Kidney tubule cell (primary cell): Measurements from ENCODE around the gene DYNC2I2.
"Not testable (repeated sequence)": the region's sequence is repeated elsewhere in the genome, so short reads cannot be mapped to it uniquely, and the experiment has no call there.

ENCODE experiments used
- DNase-seq: peaks from one replicate; pipeline ENCODE4 v3.0.0-alpha.2; 2018; ENCODE audit warnings: low spot score

The DYNC2I2 gene

DNA sequence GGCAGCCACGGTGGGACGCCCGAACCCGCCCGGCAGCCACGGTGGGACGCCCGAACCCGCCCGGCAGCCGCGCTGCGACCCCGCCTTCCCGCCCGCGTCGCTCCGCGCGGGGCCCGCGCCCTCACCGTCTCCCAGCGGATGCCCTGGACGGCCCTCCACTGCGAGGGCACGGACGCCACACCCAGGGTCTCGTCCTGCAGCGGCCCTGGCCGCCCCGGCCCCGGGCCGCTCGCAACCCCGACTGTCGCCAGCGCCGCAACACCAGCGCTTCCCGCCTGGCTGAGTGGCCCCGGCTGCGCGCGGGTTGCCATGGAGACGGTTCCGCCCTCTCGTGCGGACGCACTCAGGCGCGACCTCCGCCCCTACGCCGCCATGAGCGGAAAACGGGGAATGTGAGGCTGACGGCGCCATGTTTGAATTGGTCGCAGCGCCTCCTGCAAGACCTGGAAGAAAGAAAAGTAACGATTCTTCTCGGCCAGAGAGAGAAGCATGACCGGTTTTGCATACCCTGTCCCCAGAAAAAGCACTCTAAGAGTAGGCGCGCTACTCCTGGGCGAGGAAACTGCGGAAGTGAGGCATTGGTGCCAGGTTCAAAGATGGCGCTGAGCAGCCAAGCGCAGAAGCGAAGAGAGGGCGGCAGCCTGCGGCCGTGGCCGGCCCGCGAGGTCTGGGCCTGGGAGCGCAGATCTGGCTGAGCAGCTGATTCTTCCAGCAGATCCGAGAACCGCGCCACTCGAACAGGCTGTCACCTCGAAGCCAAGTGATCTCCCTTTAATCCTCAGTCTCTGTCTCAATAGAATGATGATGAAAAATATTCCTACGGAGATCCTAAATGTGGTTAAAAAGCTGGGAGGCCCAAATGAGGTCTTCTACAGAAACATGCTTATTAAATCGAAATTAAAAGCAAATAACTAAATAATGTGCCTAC is at the start of gene DYNC2I2:
TSS of gene DYNC2I2 (minus strand) at position 432 of the 928 bp plus-strand sequence. CDS start at position 311, 121 bp downstream.
- DNase-seq = peak; percentile 85

GRCh38 chr9:128706045-128706444 is 49.4 kb upstream of the DYNC2I2 start:
- DNase-seq = no peak

- no peak for DNase-seq
These were observed 48.7 kb upstream of the DYNC2I2 start for GRCh38 chr9:128705051-128705965.

DNA sequence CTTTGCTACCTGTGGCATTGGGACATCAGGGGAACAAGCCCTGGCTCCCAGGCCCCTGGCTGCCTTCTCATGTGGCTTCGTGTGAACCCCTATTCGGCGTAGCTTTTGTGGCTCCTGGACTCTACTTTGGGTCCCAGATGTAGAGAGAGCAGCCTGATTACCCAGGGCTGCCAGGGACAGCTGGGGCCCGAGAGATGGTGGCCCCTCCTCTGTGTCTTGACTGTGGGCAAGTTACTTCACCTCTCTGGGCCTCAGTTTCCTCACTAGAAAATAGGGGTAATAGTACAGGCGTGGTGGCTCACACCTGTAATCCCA is 47.7 kb upstream of the DYNC2I2 start:
- DNase-seq = no peak

- DNase-seq = no peak
These were observed 47.1 kb upstream of the DYNC2I2 start for GRCh38 chr9:128703616-128704355.

DNA sequence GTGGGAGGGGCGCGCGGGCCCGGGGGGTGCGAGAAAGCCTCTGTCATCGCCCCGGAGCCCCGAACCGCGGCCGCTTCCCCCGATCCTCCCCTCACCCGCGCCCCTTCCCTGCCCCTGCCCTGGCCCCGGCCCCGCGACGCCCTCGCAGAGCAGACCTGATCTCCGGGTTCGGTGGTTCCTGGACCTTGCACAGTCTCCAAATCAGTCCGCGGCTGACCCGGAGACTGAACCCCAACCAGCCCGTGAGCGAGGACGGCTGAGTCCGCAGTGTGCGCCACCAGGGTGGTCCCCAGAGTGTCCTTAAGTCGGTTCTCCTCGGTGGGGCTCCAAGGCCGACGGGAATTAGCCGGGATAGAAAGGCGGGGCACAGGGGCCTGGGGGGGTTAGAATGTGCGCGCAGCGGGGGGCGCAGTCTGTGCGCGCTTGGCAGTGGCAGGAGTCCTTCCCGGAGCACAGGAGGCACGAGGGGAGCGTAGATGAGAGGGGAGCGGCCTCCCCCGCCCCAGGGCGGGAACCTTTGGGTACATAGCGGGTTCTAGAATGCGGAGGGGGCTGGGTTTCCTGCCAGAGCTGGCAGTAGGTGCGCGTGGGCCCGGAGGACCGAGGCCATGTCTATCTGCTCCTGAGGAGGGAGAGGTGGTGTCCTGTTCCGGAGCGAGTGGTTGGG is 46.4 kb upstream of the DYNC2I2 start:
- peak; percentile 29 for DNase-seq

DNA sequence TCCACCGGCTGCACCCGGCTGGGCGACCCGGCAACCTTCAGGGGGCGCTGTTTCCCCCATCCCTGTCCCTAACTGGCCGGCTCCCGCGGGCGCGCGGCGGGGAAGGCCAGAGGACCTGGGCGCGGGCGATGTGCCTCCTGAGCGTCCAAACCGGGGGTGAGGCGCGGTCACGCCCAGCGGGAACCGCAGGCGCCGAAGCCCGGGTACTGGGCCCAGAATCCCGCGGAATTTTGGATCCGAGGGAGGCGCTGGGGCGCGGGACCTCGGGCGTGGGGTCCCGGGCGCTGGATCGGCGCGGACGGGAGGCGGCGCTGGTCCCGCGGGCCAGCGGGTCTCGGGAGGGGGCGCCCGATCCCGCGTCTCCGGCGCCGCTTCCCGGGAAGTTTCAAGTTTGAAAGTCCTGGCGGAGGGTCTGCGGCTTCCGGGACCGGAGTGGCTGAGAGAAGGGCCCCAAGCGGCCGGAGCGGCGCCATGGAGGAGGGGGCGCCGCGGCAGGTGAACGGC is 45.9 kb upstream of the DYNC2I2 start, which contains the start of gene PKN3:
TSS of gene PKN3 (plus strand) at position 59 of the 504 bp plus-strand sequence. CDS start at position 472, 413 bp downstream.
- DNase-seq = peak; percentile 86

- peak; percentile 51 for DNase-seq
These were observed 44.7 kb upstream of the DYNC2I2 start for GRCh38 chr9:128701227-128701854.

DNA sequence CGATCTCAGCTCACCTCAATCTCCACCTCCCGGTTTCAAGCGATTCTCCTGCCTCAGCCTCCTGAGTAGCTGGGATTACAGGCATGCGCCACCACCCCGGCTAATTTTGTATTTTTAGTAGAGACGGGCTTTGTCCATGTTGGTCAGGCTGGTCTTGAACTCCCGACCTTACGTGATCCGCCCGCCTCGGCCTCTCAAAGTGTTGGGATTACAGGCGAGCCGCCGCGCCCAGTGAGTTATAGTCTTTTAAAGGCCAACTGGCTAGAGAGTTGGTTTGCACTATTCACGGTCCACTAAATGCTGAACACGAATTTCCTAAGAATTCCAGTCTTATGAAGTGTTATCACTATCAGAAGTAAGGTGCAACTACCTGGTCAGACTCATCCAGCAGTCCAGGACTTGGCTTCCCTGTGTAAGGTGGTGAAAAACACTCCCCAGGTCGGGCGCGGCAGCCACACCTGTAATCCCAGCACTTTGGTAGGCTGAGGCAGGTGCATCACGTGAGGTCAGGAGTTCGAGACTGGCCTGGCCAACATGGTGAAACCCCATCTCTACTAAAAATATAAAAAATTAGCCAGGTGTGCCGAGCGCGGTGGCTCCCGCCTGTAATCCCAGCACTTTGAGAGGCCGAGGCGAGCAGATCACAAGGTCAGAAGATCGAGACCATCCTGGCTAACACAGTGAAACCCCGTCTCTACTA is 42.6 kb upstream of the DYNC2I2 start:
- DNase-seq = not testable (repeated sequence)

DNA sequence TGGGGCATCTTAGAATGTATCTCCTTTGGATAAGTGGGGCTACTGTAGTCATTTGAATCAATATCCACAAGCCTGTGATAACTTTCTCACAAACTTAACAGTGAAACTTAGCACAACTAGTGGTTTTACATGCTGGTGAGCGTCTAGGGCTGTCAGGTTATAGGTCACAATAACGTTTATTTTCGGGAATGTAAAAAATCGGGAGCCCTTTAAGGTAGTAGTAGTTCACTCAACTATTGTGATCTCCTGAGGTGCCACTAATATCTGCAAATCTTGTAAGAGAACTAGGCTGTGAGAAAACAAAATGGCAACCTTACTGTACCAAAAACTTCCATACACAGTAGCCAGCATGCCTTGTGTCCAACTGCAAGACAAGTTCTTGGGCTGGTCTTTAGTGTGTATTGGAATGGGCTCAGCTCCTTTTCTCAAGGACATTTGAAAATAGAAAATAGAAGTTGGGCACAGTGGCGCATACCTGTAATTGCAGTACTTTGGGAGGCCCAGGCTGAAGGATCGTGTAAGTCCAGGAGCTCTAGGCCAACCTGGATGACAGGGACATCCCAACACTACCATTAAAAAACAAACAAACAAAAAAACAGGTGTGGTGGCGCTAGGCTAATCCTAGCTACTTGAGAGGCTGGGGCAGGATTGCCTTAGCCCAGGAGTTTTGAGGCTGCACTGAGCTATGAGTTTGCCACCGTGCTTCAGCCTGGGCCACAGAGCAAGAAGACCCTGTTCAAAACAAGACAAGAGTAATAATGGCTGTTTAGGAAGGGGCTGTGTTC is 40.5 kb upstream of the DYNC2I2 start:
- no peak for DNase-seq

GRCh38 chr9:128694344-128694743 is 37.7 kb upstream of the DYNC2I2 start:
- no peak for DNase-seq

- not testable (repeated sequence) for DNase-seq
These were observed 37.1 kb upstream of the DYNC2I2 start for GRCh38 chr9:128693738-128694137.

- no peak for DNase-seq
These were observed 34.0 kb upstream of the DYNC2I2 start for GRCh38 chr9:128690684-128691034.

DNA sequence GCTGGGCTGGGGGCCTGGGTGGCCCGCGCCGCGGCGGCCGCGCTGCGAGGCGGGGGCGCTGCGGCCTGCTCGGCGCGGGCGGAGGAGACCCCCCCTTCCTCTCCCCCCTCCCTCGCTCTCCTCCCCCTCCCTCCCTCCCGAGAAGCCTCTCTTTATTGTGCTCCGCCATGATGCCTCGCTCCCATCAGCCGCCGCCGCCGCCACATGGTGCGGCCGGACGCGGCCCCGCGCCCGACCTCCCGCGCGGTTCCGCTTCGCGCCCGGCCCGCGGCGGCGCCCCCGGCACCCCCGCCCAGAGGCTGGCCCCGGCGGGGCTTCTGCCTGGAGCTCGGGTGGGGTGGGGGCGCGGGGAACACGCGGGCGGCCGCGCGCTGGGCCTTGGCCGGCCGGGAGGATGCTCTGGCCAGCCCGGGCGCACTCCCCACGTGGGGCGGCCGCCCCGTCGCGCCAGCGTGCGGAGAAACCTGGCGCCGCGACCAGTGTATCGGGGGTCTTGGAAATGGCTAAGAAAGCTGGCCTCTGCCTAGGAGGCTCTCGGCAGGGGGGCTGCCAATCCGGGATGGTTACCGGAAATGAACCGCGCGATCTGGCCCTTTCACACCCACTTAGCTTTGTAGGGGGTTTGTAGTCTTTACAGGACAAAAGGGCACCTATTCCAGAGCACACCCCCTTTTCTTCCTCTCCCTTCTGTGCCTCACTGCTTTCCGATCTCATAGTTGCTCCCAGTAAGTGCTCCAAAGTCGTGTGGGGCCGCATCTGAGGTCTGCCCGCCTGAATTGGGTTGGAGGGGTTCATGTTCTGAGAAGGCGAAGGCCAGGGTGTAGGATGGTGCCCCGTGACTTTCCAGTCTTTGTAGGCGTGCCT is 33.4 kb upstream of the DYNC2I2 start:
- peak; percentile 41 for DNase-seq

DNA sequence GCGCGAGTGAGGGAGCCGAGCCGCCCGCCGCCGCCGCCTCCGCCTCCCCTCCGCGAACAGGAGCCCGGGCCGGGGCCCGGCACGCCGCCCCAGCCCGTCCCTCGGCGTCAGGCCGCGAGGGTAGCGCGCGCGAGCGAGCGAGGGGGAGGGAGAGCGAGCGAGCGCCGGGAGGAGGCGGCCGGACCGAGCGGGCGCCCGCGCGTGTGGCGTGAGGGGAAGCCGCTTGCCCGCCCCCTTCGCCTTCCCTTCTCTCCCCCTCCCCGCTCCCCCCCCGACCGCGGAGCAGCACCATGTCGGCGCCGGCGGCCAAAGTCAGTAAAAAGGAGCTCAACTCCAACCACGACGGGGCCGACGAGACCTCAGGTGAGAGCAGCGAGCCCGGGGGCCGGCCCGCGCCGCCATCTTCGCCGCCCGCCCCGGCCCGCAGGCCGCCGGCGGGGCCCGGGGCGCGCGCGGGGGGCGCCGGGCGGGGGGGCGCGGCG is 32.7 kb upstream of the DYNC2I2 start:
- no peak for DNase-seq

GRCh38 chr9:128688501-128689292 is 32.0 kb upstream of the DYNC2I2 start, which contains the start of gene SET:
TSS of gene SET (plus strand) at chr9:128689222. CDS start at chr9:128689583, 361 bp downstream.
- DNase-seq = peak; percentile 96

GRCh38 chr9:128687453-128687852 is 30.8 kb upstream of the DYNC2I2 start:
- DNase-seq = no peak
